Neutrophil (primary cell): Measurements from ENCODE around the gene NR4A2.

Experiments
- H3K27ac ChIP-seq: fragments of 200-600 bp; sonication (generic); 2 replicates; pipeline ENCODE4 v1.5.1; 2016; ENCODE audit warnings: mild to moderate bottlenecking, moderate library complexity
- H3K27me3 ChIP-seq: fragments of 200-600 bp; sonication (generic); 2 replicates; pipeline ENCODE4 v1.6.0; 2016; ENCODE audit warnings: mild to moderate bottlenecking
- H3K36me3 ChIP-seq: fragments of 200-600 bp; sonication (generic); 2 replicates; pipeline ENCODE4 v1.5.1; 2017
- H3K4me1 ChIP-seq, 2 experiments: fragments of 200-600 bp in 1 of 2; sonication (generic) in 1 of 2; 1 replicate in 1 of 2; 2 replicates in 1 of 2; pipeline versions ENCODE4 v1.5.1 to v1.6.1; 2013 to 2016; ENCODE audit warnings: low read depth in 1 of 2, low read length in 1 of 2, mild to moderate bottlenecking in 1 of 2, moderate library complexity in 1 of 2; ENCODE audit not compliant: control insufficient read depth in 1 of 2, insufficient read depth in 1 of 2
- H3K4me3 ChIP-seq, 2 experiments: fragments of 200-600 bp in 1 of 2; sonication (generic) in 1 of 2; 1 replicate in 1 of 2; 2 replicates in 1 of 2; pipeline ENCODE4 v1.5.1; 2013 to 2016; ENCODE audit warnings: low read depth in 1 of 2, low read length in 1 of 2, mild to moderate bottlenecking in 1 of 2, moderate library complexity in 1 of 2
- H3K9me3 ChIP-seq: fragments of 200-600 bp; sonication (generic); 2 replicates; pipeline ENCODE4 v1.5.1; 2016
- TF ChIP-seq, protein P1 (sequence below): fragments of 200-600 bp; sonication (generic); IDR thresholded peaks from 2 replicates; pipeline ENCODE4 v1.5.1; 2016; ENCODE audit warnings: antibody characterized with exemption

Gene NR4A2

DNA sequence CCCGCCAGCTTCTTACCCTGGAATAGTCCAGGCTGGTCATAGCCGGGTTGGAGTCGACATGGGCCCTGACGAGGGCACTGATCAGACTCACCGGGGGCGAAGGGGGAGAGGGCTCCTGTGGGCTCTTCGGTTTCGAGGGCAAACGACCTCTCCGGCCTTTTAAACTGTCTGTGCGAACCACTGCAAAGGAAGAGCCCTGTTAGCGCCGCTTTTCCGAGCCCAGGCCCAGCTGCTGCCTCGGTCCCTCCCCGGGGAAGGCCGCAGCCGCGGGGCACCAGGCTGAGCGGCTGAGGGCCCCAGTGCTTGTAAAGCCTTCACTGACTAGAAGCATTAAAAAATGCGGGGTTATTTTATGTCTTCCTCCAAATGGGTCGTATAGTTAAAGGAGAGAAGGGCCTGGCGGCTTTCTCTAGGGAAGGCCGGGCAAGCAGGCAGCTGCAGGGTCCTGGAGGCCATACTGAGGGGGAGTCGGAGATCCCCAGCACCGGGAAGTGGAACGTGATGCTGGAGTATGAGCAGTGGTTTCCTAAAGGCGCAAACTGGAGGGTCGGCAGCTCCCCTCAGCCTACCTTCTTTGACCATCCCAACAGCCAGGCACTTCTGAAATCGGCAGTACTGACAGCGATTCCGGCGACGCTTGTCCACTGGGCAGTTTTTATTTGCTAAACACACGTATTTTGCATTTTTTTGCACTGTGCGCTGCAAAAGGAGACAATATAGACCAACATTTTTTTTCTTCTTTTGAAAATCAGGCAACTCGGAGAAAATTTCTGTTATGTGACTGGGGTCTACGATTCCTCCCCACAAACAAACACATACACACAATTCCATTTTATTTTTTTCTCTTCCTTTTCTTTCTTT is 4.5 kb downstream of the NR4A2 start:
- no peaks in the 10 kb centered on the region for H3K9me3 ChIP-seq
- H3K27ac ChIP-seq = no peak overlapping the region
- no peaks in the 10 kb centered on the region for H3K36me3 ChIP-seq
- H3K27me3 ChIP-seq = peaks cover 83% of the 10 kb centered on the region
- TF ChIP-seq, protein P1, sequence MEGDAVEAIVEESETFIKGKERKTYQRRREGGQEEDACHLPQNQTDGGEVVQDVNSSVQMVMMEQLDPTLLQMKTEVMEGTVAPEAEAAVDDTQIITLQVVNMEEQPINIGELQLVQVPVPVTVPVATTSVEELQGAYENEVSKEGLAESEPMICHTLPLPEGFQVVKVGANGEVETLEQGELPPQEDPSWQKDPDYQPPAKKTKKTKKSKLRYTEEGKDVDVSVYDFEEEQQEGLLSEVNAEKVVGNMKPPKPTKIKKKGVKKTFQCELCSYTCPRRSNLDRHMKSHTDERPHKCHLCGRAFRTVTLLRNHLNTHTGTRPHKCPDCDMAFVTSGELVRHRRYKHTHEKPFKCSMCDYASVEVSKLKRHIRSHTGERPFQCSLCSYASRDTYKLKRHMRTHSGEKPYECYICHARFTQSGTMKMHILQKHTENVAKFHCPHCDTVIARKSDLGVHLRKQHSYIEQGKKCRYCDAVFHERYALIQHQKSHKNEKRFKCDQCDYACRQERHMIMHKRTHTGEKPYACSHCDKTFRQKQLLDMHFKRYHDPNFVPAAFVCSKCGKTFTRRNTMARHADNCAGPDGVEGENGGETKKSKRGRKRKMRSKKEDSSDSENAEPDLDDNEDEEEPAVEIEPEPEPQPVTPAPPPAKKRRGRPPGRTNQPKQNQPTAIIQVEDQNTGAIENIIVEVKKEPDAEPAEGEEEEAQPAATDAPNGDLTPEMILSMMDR = no peak
- H3K4me3 ChIP-seq = no peak overlapping the region
- peaks cover 38 to 39% of the 10 kb centered on the region in 2 experiments for H3K4me1 ChIP-seq

DNA sequence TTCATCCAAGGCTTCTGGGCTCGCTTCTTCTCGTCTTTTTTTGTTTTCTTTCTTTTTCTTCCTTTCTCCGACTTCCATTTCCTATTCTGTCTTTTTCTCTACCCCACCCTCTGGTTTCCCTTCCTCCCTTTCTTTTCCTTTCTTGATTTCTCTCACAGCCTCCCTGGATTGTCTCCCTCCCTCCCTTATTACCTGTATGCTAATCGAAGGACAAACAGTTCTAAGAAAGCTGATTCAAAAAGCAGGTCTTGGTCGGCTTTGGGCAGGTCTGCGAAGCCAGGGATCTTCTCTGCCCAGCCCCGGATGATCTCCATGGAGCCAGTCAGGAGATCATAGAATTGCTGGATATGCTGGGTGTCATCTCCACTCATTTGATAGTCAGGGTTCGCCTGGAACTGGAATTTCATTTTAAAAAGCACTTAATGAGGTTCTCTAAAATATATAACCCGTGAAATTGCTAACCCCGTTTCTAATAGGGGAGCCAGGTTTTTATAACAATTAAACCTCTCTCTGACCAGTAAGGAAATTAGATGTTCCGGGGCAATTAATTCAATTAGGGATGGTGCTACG is 5.9 kb downstream of the NR4A2 start:
- Histone ChIP-seq H3K27ac (no peak overlapping the region), H3K4me1 (peaks cover 43 to 45% of the 10 kb centered on the region in 2 experiments), H3K9me3 (no peaks in the 10 kb centered on the region), H3K27me3 (peaks cover 97% of the 10 kb centered on the region), H3K4me3 (no peak overlapping the region), H3K36me3 (no peaks in the 10 kb centered on the region)
- TF ChIP-seq, protein P1 = no peak

DNA sequence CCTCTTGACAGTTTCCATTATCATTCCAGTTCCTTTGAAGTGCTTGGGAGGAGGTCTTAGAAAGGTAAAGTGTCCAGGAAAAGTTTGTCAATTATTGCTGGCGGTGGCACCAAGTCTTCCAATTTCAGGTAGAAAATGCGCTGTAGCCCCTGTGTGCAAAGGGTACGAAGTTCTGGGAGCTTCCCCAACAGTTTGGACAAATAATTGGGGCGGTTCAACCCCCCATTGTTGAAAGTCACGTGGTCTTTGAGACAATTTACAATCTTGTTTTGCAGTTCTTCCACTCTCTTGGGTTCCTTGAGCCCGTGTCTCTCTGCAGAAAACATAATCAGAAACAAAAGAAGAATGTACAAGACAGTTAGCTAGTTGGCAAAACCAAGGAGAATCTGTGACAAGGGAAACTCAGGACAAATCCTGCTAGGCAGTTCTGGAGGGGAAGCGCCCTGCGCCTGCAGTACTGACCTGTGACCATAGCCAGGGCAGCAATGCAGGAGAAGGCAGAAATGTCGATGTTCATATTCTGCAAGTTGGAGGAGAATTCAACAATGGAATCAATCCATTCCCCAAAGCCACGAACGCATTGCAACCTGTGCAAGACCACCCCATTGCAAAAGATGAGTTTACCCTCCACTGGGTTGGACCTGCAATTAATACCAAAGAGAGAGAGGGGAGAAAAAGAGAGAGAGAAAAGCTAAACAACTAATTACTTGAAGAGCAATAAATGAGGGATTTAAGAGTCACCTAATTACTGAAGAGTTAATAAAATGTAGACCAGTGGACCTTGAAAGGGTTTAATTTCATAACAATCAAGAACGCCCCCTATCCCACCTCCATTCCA is 6.6 kb downstream of the NR4A2 start:
- no peak overlapping the region for H3K27ac ChIP-seq
- no peaks in the 10 kb centered on the region for H3K9me3 ChIP-seq
- H3K27me3 ChIP-seq = peaks cover 100% of the 10 kb centered on the region

DNA sequence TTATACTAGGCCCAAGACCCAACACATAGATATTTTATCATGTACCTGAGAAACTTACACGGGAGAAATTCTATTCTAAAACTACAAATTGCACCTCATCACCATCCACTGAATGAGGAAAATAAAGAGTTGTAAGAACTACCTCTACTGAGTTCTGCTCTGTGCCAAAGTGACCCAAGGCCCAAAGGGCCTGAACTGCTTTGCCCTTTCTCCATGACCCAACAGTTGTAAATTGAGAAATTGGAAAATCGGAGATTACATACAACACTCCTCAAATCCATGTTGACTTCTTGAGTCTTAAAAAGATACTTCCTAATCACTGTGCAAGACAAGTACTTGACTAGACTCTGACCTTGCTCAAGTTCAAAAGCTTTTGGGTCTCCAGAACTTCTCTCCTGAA is 8.8 kb downstream of the NR4A2 start:
- TF ChIP-seq, protein P1 = no peak
- peaks cover 100% of the 10 kb centered on the region for H3K27me3 ChIP-seq

More for the DNA sequence above, 6.6 kb downstream of the NR4A2 start:
- H3K36me3 ChIP-seq = no peaks in the 10 kb centered on the region
- TF ChIP-seq, protein P1 = no peak
- no peak overlapping the region for H3K4me3 ChIP-seq
- peaks cover 37 to 44% of the 10 kb centered on the region in 2 experiments for H3K4me1 ChIP-seq

DNA sequence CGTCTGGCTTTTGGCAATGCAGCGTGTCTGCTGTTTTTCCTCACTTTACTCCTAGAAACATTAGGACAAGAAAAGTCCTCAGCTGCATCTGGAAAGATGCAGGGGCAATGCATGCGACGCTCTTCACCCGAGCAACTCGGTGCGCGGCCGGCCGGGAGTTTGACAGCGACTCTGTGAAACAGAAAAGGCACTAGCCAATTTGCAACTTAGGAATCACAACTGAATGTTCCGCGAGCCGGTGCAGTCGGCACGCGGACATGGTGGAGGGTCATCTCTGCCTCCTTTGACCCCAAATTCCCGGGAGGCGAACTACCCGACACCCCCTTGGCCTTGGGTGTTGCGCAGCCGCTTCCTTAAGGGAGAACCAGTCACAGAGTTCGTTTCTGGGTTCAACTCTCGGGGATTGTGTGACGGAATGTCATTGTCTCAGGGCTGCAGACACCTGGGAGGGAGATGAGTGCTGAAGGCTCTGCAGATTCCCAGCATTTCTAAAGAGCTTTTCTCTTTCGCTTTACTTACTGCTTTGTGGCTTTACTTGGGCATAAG is 9.8 kb downstream of the NR4A2 start:
- peaks cover 100% of the 10 kb centered on the region for H3K27me3 ChIP-seq
- no peaks in the 10 kb centered on the region for H3K36me3 ChIP-seq
- H3K4me3 ChIP-seq = no peak overlapping the region
- H3K27ac ChIP-seq = no peak overlapping the region
- H3K4me1 ChIP-seq = peaks cover 15 to 31% of the 10 kb centered on the region in 2 experiments
- TF ChIP-seq, protein P1 = no peak
- H3K9me3 ChIP-seq = no peaks in the 10 kb centered on the region

More for the DNA sequence above, 8.8 kb downstream of the NR4A2 start:
- H3K4me3 ChIP-seq = no peak overlapping the region
- H3K4me1 ChIP-seq = peaks cover 18 to 34% of the 10 kb centered on the region in 2 experiments
- no peak overlapping the region for H3K27ac ChIP-seq
- H3K9me3 ChIP-seq = no peaks in the 10 kb centered on the region
- no peaks in the 10 kb centered on the region for H3K36me3 ChIP-seq
